Inferior parietal cortex (tissue), 1 donor: ENCODE data around the gene ANKRD18A.

ENCODE experiments used
- DNase-seq: peaks from one replicate; pipeline ENCODE4 v3.0.0-alpha.2; 2016; ENCODE audit errors: extremely low spot score

Gene ANKRD18A

GRCh38 chr9:38620483-38621433 is at the start of gene ANKRD18A:
TSS of gene ANKRD18A (minus strand) at chr9:38620596. CDS start at chr9:38620285, 311 bp downstream.
- DNase-seq: peak; percentile 66

GRCh38 chr9:38668791-38669466 is 48.5 kb upstream of the ANKRD18A start:
- DNase-seq: no peak

DNA sequence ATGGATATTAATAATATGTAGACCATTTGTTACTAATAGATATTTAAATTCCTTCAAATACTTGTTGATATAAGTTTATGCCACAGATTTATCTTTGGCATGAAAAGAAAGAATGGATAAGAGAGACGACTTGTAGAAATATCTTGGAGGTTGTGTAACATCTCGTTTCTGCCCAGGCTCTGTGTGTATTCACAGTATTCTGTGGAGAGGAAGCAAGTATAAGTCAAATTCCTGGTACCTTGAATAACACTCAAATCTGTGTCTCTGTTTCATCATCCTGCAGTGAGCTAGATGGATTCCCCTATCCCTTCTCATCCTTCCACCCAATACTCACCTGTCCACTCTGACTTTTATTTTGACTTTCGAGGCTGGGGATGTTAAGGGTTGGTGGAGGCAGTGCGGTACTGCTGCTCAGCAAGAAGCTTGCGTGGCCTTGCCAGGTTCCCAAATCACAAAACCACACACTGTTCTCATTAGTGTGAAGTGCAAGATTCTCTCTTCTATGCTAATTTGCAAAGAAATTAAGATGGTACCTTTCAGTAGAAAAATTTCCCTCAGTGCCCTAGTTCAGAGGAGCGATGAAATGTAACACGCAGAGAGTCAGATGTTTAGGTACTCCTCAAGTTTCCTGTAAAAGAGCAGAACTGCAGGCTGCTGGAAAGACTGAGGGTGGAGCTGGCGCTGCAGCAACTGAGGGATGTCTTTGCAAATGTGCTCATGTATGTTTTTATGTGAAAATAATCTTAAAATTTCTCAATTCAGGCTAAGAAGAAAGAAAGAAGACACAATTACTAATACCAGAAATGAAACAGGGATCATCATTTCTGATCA is 42.6 kb upstream of the ANKRD18A start:
- DNase-seq: peak; percentile 71

DNA sequence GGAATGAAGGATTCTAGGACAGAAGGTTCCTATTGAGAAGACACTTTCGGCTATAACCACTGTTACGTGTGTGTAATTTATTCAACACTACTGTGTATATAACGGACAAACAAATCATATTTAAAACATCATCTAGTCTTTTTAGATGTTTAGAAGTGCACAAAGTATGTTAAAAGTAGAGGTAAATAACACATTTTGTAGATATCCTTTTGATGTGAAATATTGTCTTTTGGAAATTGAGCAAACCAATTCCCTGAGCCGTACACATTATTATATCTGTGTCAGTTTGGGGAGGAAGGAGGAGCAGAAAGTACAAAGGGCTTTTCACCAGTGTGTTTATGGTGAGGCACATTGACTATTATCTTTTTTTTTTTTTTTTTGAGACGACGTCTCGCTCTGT is 39.1 kb upstream of the ANKRD18A start:
- DNase-seq: no peak

GRCh38 chr9:38656896-38657295 is 36.5 kb upstream of the ANKRD18A start:
- no peak for DNase-seq

DNA sequence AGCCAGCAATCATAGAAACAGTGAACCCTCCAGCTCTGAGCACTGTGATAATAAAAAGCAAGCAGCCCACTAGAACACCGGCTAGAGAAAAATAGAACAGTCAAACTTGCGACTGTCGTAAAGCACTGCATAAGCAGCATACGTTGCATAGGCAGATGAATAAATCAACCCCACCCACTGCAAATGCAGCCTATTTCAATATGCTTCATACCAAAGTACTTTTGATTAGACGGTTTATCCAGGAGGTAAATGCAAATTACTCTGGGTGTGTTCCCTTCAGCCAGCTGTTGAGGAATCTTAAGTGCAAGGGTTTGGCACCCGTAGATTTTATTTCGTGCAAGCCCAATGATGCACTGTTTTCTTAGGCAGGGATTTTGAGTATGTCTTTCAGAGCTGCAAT is 32.1 kb upstream of the ANKRD18A start:
- DNase-seq: no peak

DNA sequence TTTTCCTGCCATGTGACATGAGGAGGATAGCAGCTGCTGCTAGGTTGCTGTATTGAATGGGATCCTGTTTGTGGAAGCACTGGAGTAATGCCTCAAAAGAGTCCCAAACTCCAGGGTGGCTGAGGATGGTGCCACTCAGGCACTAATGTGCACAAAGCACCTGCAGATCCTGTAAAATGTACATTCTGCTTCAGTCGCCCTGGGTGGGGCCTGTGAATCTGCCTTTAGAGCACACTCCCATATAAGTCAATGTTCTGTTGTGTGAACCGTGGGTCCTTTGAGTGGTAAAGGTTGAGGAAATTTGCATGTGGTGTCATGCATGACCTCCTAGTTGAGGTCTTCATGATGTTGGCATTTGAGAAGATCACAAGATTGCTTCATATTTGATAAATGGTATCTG is 31.6 kb upstream of the ANKRD18A start:
- no peak for DNase-seq

- DNase-seq: no peak
Observed at GRCh38 chr9:38651400-38652042, 31.1 kb upstream of the ANKRD18A start.

DNA sequence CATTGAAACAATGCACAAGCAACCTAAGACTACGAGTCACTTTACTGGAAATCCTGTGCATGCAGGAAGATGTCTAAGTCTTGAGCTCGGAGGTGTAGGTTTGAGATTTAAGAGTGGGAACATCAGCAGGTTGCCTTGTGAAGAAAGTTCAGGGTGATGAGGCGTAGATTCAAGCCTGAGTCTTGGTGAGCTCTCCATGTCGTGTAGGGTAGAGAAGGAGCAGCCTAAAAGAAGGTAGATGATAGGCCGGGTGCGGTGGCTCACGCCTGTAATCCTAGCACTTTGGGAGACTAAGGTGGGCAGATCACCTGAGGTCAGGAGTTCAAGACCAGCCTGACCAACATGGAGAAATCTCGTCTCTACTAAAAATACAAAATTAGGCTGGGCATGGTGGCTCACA is 30.2 kb upstream of the ANKRD18A start:
- no peak for DNase-seq

DNA sequence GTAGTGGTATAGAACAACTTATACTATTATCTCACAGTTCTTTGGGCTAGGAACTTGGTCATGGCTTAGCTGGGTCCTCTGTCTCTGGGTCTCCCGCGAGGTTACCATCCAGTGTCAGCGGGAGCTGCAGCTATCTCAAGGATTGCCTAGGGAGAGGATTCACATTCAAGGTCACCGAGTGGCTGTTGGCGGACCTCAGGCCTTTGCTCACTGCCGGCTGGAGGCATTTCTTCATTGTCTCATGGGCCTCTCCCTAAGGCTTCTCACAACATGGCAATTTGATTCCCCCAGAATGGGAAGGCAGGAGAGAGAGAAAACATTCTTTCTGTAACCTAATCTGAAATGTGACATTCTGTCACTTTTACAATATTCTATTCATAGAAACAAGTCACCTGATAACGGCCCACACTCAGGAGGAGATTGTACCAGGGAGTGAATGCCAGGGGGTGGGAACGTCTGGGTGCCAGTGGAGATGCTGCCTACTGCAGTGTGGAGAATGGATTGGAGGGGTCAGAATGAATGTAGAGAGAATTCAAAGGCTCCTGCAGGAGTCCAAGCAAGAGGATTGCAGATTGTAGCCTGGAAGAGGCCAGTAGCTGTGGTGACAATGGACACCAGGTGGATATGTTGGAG is 29.5 kb upstream of the ANKRD18A start:
- DNase-seq: no peak

- no peak for DNase-seq
Observed at GRCh38 chr9:38644601-38645000, 24.2 kb upstream of the ANKRD18A start.

DNA sequence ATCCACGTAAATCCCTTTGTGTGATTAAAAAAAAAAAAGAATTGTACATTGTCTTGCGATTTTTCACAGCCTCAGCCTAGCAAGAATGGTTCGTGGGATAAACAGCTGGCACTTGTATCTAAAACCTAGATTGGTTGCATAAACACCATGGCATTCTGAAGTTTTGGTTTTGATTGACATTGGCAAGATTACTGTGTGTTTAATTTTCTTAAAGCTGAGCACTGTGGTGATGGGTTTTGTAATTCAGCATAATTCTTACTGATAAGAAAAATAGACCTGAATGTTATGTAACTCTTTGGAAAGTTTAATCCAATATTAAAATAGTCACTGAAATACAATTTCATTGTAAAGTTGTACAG is 23.4 kb upstream of the ANKRD18A start:
- DNase-seq: no peak

- no peak for DNase-seq
Observed at GRCh38 chr9:38642951-38643814, 22.8 kb upstream of the ANKRD18A start.

- peak; percentile 73 for DNase-seq
Observed at GRCh38 chr9:38641985-38642864, 21.8 kb upstream of the ANKRD18A start.

- DNase-seq: no peak
Observed at GRCh38 chr9:38641142-38641541, 20.7 kb upstream of the ANKRD18A start.

- DNase-seq: no peak
Observed at GRCh38 chr9:38639577-38639940, 19.2 kb upstream of the ANKRD18A start.

GRCh38 chr9:38638881-38639576 is 18.6 kb upstream of the ANKRD18A start:
- no peak for DNase-seq

- no peak for DNase-seq
Observed at GRCh38 chr9:38634315-38634714, 13.9 kb upstream of the ANKRD18A start.

GRCh38 chr9:38629511-38629910 is 9.1 kb upstream of the ANKRD18A start:
- no peak for DNase-seq
